Sigmoid colon (tissue), 7 donors: ENCODE data around the gene GGTLC2. TPM values are rescaled to one million over a fixed set of nuclear protein-coding genes. Genes with fewer than 3 reads are reported as not detected.

ENCODE experiments used
- DNase-seq: peaks from one replicate; pipeline ENCODE4 v3.0.0-alpha.2; 2019
- H3K27ac ChIP-seq, 4 donors: fragments of 200-600 bp; sonication (generic); one replicate each; pipeline ENCODE4 v1.5.1; 2016 to 2019; ENCODE audit warnings: mild to moderate bottlenecking in 1 of 4
- H3K27me3 ChIP-seq, 3 donors: fragments of 200-600 bp; sonication (generic); one replicate each; pipeline ENCODE4 v1.5.1; 2019; ENCODE audit warnings: mild to moderate bottlenecking in 1 of 3
- H3K36me3 ChIP-seq, 4 donors: fragments of 200-600 bp; sonication (generic); one replicate each; pipeline ENCODE4 v1.5.1; 2016 to 2019
- H3K4me1 ChIP-seq, 4 donors: fragments of 200-600 bp; sonication (generic); one replicate each; pipeline ENCODE4 v1.5.1; 2017 to 2019
- H3K4me3 ChIP-seq, 4 donors: fragments of 200-600 bp; sonication (generic); one replicate each; pipeline ENCODE4 v1.5.1; 2017 to 2019; ENCODE audit warnings: mild to moderate bottlenecking in 2 of 4, moderate library complexity in 1 of 4
- H3K9me3 ChIP-seq, 4 donors: fragments of 200-600 bp in 3 of 4; sonication (generic) in 3 of 4; one replicate each; pipeline versions ENCODE4 v1.5.1 to v1.6.1; 2013 to 2019
- EP300 ChIP-seq, 4 donors: sonication (generic); formaldehyde crosslinking; IDR thresholded peaks; one replicate each; pipeline ENCODE4 v1.6.1; 2017; ENCODE audit warnings: antibody characterized with exemption in 4 of 4
- POLR2A ChIP-seq, 2 donors: fragments of 450-650 bp; IDR thresholded peaks; one replicate each; pipeline ENCODE4 v1.6.1; 2016; ENCODE audit warnings: antibody characterized with exemption in 2 of 2, mild to moderate bottlenecking in 2 of 2, moderate library complexity in 2 of 2
- POLR2AphosphoS5 ChIP-seq, 4 donors: sonication (generic); formaldehyde crosslinking; IDR thresholded peaks; one replicate each; pipeline ENCODE4 v1.6.1; 2017; ENCODE audit warnings: antibody characterized with exemption in 4 of 4
- WGBS, 2 donors: extraction: QIAGEN DNeasy Blood & Tissue Kit; methylation state at CpG; one replicate each; pipeline ENCODE4 v1.1.7; 2013; 5-methylcytosine and 5-hydroxymethylcytosine counted together
- intact Hi-C: fragments of 100-400 bp; cut with DNase I; formaldehyde crosslinking; loops from one replicate; pipeline ENCODE4 v1.15.1; 2023
- polyA plus RNA-seq, 3 donors: library from polyadenylated mRNA; stranded (reverse); fragments of 200-250 nt; gene quantifications; one replicate each; pipeline ENCODE4 v1.2.3, GENCODE V29; 2013
- total RNA-seq, 4 donors: library from RNA; depleted of rRNA; stranded (reverse); fragments of >200 nt; gene quantifications; one replicate each; pipeline ENCODE4 v1.1.0, GENCODE V29; 2016
- TF ChIP-seq, protein P1 (sequence below), 4 experiments: fragments of 450-650 bp in 3 of 4; fragments of 200-600 bp in 1 of 4; IDR thresholded peaks; one replicate each; pipeline ENCODE4 v1.5.1; 2016 to 2019; ENCODE audit warnings: antibody characterized with exemption in 4 of 4, mild to moderate bottlenecking in 3 of 4, moderate library complexity in 2 of 4
- donor health status: healthy with polysubstance abuse.
- donor health status: Bipolar disorder and iron deficiency.
- donor health status: healthy.

The GGTLC2 gene
- total and polyA plus RNA-seq, 7 donors: not detected

DNA sequence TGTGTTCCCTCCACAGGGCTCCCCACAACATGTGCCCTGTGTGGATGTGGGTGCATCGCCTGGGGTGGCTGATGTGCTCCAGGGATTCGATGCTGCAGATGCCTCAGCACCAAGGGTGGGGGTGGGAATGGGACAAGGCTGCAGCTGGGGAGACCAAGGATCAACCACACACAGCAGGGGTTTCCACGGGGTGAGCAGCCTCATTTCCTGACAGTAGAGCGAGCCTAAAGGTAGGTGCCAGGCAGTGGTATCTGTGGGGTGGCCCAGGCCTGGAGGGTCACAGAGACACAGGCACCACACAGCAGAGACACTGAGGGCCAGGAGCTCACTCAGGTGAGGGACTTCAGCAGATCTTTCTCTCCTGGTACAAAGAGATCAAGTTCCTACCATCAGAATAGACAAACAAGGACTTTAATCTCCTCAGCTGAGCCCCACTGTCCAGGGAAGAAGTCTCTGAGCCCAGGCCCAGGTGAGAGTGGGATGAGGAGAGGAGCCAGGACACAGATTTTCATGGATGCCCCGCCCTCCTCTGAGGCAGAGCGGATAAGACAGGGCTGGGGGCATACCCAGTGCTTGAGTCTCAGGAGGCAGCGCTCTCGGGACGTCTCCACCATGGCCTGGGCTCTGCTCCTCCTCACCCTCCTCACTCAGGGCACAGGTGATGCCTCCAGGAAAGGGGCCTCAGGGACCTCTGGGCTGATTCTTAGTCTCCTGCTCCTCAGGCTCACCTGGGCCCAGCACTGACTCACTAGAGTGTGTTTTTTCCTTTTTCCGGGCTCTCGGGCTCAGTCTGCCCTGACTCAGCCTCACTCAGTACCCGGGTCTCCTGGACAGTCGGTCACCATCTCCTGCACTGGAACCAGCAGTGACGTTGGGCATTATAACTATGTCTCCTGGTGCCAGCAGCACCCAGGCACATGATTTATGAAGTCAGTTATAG lies 19.7 kb downstream of the GGTLC2 start:
- H3K36me3 ChIP-seq: no peaks in the 10 kb centered on the region
- no peak for TF ChIP-seq POLR2A (IDR thresholded peaks at IDR 0.05)
- no peak for TF ChIP-seq EP300 (IDR thresholded peaks at IDR 0.05)
- TF ChIP-seq, protein P1, sequence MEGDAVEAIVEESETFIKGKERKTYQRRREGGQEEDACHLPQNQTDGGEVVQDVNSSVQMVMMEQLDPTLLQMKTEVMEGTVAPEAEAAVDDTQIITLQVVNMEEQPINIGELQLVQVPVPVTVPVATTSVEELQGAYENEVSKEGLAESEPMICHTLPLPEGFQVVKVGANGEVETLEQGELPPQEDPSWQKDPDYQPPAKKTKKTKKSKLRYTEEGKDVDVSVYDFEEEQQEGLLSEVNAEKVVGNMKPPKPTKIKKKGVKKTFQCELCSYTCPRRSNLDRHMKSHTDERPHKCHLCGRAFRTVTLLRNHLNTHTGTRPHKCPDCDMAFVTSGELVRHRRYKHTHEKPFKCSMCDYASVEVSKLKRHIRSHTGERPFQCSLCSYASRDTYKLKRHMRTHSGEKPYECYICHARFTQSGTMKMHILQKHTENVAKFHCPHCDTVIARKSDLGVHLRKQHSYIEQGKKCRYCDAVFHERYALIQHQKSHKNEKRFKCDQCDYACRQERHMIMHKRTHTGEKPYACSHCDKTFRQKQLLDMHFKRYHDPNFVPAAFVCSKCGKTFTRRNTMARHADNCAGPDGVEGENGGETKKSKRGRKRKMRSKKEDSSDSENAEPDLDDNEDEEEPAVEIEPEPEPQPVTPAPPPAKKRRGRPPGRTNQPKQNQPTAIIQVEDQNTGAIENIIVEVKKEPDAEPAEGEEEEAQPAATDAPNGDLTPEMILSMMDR (IDR thresholded peaks at IDR 0.05): no peak
- TF ChIP-seq POLR2AphosphoS5 (IDR thresholded peaks at IDR 0.05): no peak
- WGBS, 2 donors: 78 to 83% methylated on average over 14 of the region's 14 CpGs
- H3K4me1 ChIP-seq: no peaks in the 10 kb centered on the region
- H3K27ac ChIP-seq: no peak overlapping the region
- no peak overlapping the region for H3K4me3 ChIP-seq
- no peaks in the 10 kb centered on the region for H3K9me3 ChIP-seq
- intact Hi-C loops: no loop called here
- peaks cover 0 to 7% (median 0%) of the 10 kb centered on the region in 3 donors for H3K27me3 ChIP-seq
- DNase-seq: no peak

DNA sequence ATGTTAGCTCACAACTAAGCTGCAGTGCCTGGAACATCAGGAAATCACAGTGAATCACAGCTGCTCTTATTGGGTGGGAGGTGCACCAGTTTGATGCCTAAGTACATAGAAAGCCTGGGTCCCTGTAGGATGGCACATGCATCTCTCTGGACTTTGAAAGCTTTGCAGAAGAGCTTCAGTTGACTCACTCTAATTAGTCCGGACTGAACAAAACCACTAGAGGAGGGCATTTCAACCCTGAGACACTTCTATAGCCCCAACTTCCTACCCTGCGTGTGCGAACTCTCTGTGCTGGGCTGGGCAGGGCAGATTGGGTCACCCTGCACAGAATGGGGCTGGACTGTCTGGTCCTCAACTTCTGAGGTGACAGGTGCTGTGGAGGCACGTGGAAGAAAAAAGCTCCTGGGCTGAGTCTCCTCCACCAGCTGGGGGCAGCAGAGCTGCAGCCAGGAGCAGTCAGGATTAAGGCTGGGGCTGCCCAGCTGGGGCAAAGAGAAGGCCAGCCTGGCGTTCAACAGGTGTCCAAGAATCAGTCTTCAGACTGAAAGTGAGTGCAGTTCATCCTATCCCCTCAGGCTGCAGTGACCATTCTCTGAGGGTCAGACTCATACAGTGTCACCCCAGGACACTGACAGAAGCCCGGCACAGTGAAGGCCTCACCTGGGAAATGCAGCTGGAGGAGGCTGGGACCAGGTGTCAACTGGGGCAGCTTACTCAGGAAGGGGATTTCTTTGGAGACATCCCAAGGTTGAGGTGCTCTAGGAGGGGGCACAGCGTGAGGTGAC lies 22.1 kb downstream of the GGTLC2 start:
- WGBS, 2 donors: 42 to 55% methylated on average over 7 of the region's 7 CpGs
- Histone ChIP-seq H3K36me3 (no peaks in the 10 kb centered on the region), H3K4me3 (no peak overlapping the region), H3K27me3 (peaks cover 0 to 7% (median 0%) of the 10 kb centered on the region in 3 donors), H3K9me3 (no peaks in the 10 kb centered on the region), H3K27ac (no peak overlapping the region), H3K4me1 (no peaks in the 10 kb centered on the region)
- TF ChIP-seq POLR2AphosphoS5 (IDR thresholded peaks at IDR 0.05): no peak
- TF ChIP-seq, protein P1 (IDR thresholded peaks at IDR 0.05): no peak
- TF ChIP-seq EP300 (IDR thresholded peaks at IDR 0.05): no peak
- TF ChIP-seq POLR2A (IDR thresholded peaks at IDR 0.05): no peak
- intact Hi-C loops: no loop called here
- no peak for DNase-seq

DNA sequence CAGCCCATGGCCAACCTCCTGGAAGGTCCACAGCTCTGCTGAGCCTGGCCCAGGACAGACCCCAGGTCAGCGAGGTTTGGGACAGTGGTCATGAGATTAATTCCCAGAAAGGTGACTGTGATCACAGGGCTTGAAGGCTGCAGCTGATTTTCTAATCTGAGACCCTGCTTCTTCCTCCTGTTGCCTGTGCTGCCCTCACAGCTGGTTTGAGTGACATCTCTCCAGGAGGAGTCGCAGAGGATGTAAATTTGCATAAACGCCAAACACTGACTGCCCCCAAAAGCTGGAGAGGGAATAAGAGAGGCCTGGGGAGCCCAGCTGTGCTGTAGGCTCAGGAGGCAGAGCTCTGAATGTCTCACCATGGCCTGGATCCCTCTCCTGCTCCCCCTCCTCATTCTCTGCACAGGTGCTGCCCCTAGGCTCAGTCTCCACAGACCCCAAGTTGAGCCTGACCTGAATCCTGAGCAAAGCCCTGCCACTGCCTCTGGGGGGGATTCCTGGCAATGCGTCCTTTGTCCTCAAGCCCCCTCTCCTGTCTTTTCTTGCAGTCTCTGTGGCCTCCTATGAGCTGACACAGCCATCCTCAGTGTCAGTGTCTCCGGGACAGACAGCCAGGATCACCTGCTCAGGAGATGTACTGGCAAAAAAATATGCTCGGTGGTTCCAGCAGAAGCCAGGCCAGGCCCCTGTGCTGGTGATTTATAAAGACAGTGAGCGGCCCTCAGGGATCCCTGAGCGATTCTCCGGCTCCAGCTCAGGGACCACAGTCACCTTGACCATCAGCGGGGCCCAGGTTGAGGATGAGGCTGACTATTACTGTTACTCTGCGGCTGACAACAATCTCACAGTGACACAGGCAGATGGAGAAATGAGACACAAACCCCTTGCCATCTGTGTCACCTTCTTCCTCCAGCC lies 23.8 kb downstream of the GGTLC2 start:
- Histone ChIP-seq H3K9me3 (no peaks in the 10 kb centered on the region), H3K27ac (no peak overlapping the region), H3K36me3 (no peaks in the 10 kb centered on the region), H3K4me1 (no peaks in the 10 kb centered on the region), H3K27me3 (peaks cover 0 to 7% (median 0%) of the 10 kb centered on the region in 3 donors), H3K4me3 (no peak overlapping the region)
- TF ChIP-seq EP300 (IDR thresholded peaks at IDR 0.05) (no peak), POLR2AphosphoS5 (IDR thresholded peaks at IDR 0.05) (no peak), POLR2A (IDR thresholded peaks at IDR 0.05) (no peak)
- TF ChIP-seq, protein P1 (IDR thresholded peaks at IDR 0.05): no peak
- WGBS, 2 donors: 77 to 85% methylated on average over 11 of the region's 11 CpGs
- DNase-seq: no peak
- intact Hi-C loops: no loop called here

DNA sequence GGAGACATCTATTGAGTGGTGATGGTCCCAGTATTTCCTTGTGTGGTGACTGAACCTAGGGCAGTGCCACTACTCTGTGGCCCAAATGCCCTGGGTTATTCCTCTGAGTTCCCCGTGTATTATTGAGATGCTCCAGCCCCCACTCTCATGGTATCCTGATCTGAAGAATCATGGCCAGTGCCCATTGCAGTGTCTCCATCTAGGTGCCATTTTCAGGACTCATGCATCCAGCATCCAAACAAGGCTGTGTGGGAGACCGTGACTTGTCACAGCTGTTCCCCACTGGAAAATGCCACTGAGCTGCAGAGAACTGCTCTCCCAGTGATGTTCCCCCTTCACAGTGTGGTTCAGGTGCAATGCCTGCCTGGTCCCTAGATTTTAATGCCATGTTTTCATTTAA lies 24.7 kb downstream of the GGTLC2 start:
- no peaks in the 10 kb centered on the region for H3K4me1 ChIP-seq
- no peak for DNase-seq
- no peak overlapping the region for H3K27ac ChIP-seq
- peaks cover 0 to 7% (median 0%) of the 10 kb centered on the region in 3 donors for H3K27me3 ChIP-seq
- TF ChIP-seq POLR2A (IDR thresholded peaks at IDR 0.05) (no peak), POLR2AphosphoS5 (IDR thresholded peaks at IDR 0.05) (no peak), EP300 (IDR thresholded peaks at IDR 0.05) (no peak)
- TF ChIP-seq, protein P1 (IDR thresholded peaks at IDR 0.05): no peak
- intact Hi-C loops: no loop called here
- H3K36me3 ChIP-seq: no peaks in the 10 kb centered on the region
- H3K9me3 ChIP-seq: no peaks in the 10 kb centered on the region
- 88 to 94% methylated on average over 2 of the region's 2 CpGs for WGBS, 2 donors
- H3K4me3 ChIP-seq: no peak overlapping the region
